HL-60/S4 (cell line): ENCODE results near the gene GDE1.

Experiments used
- in situ Hi-C: fragments of 300-500 bp; cut with MboI; formaldehyde crosslinking; loops from 2 replicates; pipeline ENCODE4 v1.14.3; 2022; ENCODE audit warnings: low sequenced_read_pairs

The GDE1 gene

DNA sequence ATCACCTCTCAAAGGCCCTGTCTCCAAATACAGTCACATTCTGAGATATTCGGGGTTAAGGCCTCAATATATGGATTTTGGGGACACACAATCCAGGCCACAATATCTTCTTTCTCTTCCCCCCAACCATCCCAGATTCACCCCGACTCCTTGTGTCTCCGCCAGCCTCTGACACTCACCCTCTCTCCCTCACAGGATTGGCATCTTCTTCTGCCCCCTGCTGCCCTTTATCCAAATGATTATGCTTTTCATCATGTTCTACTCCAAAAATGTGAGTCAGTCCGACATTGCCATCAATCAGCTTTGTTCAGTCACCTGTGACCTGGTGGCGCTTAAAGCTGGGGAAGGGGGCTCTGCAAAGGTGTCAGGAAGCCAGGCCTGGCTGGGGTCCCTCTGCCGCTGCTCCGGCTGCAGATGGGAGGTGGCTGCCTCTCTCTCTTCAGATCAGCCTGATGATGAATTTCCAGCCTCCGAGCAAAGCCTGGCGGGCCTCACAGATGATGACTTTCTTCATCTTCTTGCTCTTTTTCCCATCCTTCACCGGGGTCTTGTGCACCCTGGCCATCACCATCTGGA lies 35.1 kb downstream of the GDE1 start:
- in situ Hi-C loops: no loop called here

DNA sequence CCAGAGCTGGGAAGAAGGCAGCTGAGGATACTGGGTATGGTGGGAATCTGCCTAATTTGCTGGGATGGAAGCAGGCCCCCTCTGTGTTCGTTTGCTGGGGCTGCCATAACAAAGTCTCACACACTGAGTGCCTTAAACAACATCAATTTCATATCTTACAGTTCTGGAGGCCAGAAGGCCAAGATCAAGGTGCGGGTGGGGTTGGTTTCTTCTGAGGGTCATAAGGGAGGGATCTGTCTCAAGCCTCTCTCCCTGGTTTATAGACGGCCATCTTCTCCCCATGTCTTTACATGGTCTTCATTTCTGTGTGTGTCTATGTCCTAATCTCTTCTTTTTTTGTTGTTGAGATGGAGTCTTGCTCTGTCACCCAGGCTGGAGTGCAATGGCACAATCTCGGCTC lies 35.8 kb downstream of the GDE1 start:
- in situ Hi-C loops: no loop called here

DNA sequence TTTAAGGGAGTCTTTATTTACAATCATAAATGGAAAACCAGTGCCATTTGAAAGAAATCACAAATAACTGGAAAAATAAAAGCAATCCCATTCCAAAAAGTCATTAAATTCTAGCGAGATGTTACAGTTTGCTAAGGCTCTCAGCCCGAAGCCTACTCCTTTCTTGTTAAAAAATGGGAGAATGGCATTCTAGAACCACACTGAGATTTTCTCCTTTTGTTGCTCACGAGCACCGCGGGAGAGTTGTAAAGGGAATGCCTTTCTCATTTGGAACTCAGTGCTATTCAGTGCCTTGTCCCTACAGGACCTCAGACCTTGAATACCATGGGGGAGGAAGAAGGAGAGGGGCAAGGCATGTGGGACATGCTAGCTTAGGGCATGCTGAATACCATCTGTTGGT lies 36.3 kb downstream of the GDE1 start:
- in situ Hi-C loops: no loop called here

DNA sequence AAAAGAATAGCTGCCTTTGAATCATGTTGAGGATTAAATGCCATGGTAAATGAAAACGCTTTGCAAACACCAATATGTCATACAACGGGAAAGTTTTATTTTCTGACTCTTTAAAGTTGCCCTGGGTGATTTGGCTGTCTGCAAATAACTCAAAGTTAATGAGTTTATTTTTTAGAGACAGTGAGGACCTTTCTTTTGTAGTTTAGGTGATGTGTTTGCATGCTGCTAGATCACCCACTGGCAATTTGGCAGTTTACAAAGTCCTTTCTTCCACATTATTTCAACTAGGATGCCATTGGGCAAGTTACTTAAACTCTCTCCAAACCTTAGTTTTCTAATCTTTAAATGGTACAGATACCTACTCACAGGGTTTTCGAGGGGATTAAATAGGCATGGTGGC lies 37.8 kb downstream of the GDE1 start:
- in situ Hi-C loops: no loop called here

DNA sequence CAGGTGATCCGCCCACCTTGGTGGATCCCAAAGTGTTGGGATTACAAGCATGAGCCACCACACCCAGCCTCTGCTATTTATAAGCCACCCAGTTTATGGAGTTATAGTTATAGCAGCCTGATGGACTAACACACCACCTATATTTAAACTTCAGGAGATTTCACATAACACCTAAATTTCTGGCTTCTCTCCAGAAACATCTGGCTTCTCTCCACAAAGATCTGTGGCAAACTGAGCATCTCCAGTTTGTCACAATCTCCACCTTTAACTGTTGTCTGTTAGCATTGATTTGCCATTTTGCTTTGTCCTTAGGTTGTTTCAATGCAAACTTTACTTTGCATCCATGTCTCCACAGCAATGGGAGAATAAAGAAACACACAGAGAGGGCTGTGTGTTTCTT lies 39.6 kb downstream of the GDE1 start:
- in situ Hi-C loops: no loop called here

DNA sequence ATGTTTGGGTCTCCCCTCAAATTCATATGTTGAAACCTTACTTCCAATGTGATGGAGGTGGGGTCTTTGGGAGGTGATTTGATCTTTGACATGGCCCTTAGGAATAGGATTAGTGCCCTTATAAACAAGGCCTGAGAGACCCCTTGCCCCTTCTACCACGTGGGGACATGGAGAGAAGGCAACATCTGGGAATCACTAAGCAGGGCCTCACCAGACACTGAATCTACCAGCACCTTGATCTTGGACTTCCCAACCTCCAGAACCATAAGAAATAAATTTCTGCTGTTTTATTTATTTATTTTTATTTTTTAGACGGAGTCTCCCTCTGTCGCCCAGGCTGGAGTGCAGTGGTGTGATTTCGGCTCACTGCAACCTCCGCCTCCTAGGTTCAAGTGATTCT lies 40.1 kb downstream of the GDE1 start:
- in situ Hi-C loops: no loop called here

DNA sequence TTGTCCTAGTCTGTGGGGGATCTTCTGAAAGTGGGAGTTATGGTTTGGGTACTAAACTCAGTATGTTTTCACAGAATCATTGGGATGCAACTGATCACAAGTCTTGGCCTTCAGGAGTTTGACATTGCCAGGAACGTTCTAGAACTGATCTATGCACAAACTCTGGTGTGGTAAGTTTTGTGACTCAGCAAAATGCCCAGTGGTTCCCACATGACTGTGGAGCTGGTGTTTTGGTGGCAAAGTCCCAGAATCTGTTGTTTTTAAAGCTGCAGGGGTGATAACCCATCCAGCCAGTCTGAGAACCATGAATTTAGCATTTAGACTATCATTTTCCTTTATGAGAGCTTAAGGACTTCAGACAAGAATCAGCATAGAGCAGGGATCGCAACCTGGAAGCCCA lies 40.6 kb downstream of the GDE1 start:
- in situ Hi-C loops: no loop called here

DNA sequence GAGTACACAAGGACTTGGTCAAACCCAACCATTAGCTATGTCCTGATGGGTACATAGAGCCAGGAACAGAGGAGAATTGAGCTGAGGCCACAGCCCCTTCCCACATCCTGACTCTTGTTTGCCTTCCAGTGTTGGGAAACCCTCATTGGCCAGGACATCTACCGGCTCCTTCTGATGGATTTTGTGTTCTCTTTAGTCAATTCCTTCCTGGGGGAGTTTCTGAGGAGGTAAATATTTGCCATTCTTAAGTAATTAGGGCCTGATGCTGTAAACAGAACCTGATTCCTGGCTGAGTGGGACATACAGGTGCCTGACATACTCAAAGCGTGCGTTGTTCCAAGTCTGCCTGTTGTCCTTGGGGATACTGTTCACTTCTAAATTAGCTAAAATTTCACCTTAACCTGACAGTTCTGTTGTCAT lies 42.6 kb downstream of the GDE1 start:
- in situ Hi-C loops: no loop called here

DNA sequence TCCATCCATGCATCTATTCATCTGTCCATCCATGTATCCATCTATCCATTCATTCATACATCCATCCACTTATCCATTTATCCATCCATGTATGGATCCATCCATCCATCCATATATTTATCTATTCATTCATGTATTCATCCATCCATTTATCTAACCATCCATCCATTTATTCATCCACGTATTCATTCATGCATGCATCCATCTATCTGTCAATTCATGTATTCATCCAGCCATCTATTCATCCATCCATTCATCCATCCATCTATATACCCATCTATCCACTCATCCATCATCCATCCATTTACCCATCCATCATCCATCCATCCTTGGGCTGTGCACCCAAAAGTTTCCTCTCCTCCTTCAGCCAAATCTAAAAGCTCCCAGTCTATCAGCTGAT lies 43.4 kb downstream of the GDE1 start:
- in situ Hi-C loops: no loop called here

DNA sequence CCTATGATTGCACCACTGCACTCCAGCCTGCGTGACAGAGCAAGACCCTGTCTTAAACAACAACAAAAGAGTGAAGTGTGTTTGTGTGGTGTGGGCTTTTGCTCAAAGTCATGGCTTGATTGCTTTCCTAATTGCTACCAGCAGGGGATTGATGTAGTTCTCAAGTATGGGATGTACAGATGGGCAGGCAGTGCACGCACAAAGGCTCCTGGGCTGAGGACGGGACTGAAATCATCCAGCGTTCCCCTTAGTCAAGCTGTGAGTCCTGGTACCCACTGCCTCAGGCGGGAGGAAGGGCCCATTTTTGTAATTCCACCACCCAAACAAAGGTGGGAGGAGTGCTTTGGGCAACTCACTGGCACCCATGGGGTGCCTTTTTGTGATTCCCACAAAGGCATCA lies 47.3 kb downstream of the GDE1 start:
- in situ Hi-C loops: no loop called here

DNA sequence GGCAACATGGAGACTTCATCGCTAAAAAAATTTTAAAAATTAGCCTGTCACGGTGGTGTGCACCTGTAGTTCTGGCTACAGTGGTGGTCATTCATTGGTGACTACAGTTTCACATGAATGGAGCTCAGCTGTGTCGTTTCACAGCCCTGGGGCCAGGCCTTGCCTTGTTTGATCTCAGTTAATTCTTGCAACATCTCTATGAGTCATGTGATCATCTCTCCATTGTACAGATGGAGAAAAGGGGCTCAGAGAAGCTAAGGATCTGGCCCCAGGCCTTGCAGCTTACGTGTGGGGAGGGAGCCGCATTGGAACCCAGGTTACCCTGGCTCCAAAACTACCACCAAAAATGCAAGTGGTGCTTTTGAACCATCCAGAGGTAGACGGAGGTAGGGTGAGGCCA lies 49.4 kb downstream of the GDE1 start:
- in situ Hi-C loops: no loop called here

DNA sequence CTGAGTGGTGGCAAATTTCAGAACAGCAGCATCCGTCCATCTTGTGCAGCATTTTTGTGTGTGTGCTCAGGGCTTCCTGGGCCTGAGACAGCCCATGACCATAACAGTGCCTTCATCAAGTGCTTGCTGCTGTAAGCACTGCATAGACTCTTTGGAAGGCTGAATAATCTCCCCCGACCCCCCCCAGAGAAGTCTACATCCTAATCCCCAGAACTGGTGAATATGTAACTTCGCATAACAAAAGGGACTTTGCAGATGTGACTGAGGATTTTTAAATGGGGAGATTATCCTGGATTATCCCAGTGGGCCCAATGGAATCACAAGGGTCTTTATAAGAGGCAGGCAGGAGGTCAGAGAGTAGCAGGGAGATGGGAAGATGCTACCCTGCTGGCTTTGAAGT lies 53.6 kb downstream of the GDE1 start:
- in situ Hi-C loops: no loop called here

DNA sequence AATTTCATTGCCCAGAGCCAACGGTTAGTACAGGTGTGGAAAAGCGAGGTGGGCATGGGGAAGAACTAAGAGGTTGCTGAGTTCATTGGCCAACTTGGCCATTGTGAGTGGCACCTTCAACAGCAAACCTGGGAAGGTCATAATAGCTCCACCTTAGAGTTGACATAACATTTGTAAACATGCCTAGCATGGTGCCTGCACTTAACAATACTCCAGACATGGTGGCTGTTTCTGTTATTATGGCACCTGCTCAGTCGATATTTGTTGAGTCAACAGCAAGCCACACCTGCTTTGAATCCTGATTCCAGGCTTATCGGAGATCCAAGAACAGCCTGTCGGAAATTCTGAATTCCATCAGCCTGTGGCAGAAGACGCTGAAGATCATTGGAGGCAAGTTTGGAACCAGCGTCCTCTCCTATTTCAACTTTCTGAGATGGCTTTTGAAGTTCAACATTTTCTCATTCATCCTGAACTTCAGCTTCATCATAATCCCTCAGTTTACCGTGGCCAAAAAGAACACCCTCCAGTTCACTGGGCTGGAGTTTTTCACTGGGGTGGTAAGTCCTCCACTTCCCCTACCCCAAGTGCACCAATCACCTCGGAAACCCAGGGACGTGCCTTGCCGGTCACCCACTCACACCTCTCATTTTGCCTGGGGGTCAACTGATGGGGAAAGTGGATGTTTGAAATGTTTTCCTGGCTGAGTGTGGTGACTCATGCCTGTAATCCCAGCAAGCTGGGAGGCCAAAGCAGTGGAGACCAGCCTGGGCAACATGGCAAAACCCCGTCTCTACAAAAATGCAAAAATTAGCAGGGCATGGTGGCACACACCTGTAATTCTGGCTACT lies 58.2 kb downstream of the GDE1 start:
- in situ Hi-C loops: no loop called here

DNA sequence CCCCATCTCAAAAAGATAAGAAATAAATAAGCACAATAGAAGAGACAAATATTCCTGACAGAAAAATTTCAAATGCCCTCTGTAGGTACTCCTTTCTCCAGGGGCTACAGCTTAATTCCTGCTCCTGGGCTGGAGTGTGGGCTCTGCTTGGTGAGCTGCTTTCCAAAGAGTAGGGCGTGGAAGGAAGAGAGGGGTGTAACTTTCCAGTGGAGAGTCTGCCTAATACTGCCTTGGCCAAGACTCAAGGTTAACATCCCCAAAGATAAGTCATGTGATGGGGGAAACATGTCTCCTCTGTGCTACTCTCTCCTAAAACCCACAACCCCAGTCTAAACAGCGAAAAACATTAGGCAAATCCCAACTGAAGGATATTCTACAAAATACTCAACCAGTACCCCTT lies 61.5 kb downstream of the GDE1 start:
- in situ Hi-C loops: no loop called here

DNA sequence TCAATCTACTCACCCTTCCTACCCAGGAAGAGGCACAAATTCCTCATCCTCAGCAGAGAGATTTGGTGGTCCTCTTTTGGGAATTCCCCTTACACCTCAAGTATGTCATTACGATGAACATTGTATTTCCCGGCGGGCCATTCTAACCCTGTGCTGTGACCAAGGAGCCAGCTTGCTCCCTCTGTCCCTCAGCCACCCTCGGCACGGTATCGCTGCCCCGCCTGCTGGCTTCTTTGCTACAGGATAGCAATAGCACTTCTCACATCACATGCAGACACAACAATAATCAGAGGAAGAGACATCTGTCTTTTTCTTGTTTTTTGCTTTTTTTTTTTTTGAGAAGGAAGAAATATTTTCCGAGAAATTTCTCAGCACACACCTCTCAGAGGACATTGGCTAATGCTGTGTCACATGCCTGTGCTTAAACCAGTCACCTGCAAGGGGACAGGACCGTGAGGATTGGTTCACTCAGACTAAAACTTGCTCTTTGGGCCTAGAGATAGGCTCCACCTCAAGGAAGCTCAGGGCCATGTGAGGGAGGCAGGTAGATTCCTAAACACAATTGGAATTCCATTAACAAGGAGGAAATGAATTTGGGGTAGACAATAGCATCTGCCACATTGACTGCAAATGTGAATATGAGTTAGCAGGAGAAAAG lies 63.0 kb downstream of the GDE1 start:
- in situ Hi-C loops: no loop called here
